Transverse colon (tissue), 3 donors: ENCODE measurements around the gene MPPED1.

Experiments
- CTCF ChIP-seq, 5 experiments: fragments of 200-600 bp in 3 of 5; fragments of 450-650 bp in 2 of 5; sonication (generic) in 3 of 5; IDR thresholded peaks; 1 replicate in 2 of 5; 2 replicates in 3 of 5; pipeline ENCODE4 v1.5.1; 2016 to 2017; ENCODE audit warnings: antibody characterized with exemption in 5 of 5, inconsistent platforms in 3 of 5, mild to moderate bottlenecking in 2 of 5, moderate library complexity in 1 of 5
- POLR2A ChIP-seq: fragments of 450-650 bp; IDR thresholded peaks from one replicate; pipeline ENCODE4 v1.6.1; 2016; ENCODE audit warnings: antibody characterized with exemption, mild to moderate bottlenecking, moderate library complexity

DNA sequence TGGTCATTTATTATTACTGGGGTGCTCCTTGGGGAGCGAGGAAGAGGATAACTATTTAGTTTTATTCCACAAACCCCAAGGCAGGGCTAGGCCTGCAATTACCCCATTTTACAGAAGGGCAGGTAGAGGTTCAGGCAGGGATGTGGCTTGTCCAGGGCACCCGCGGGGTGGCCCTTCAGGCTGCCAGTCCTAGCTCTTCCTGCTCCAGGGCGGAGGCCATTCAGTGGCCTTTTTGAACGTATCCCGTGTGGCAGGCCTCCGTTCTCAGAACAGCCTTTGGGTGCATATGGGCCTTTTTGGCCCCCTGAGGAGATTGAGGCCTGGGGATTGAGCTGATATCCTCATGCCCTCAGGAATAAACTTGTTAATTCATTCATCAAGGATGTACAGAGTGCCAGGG is 66.2 kb downstream of the MPPED1 start:
- no peak for TF ChIP-seq CTCF (IDR thresholded peaks at IDR 0.05)
- no peak for TF ChIP-seq POLR2A
